Measurements from ENCODE around the gene SLITRK1. TPM values are rescaled to one million over a fixed set of nuclear protein-coding genes. Genes with fewer than 3 reads are reported as not detected.

Gene SLITRK1
- total RNA-seq, 1 donor from 2014 or later = not detected

GRCh38 chr13:83883061-83883523 is 818 bp upstream of the SLITRK1 start:
- intact Hi-C loops (cut with DNase I) = no loop called here
- Histone ChIP-seq H3K9me3 (no peaks in the 10 kb centered on the region), H3K4me3 (no peak overlapping the region), H3K27me3 (ENCODE audit: low read depth) (peaks cover 51% of the 10 kb centered on the region), H3K4me1 (no peaks in the 10 kb centered on the region), H3K27ac (no peak overlapping the region), H3K36me3 (no peaks in the 10 kb centered on the region)
- DNase-seq (no peak), ATAC-seq (no peak)
- TF ChIP-seq CTCF (IDR thresholded peaks at IDR 0.05) = no peak

- no peak for DNase-seq
- ATAC-seq = no peak
- H3K9me3 ChIP-seq = no peaks in the 10 kb centered on the region
- intact Hi-C loops (cut with DNase I) = no loop called here
- TF ChIP-seq CTCF (IDR thresholded peaks at IDR 0.05) = no peak
- H3K4me1 ChIP-seq = no peaks in the 10 kb centered on the region
- H3K27ac ChIP-seq = no peak overlapping the region
- H3K4me3 ChIP-seq = no peak overlapping the region
- H3K27me3 ChIP-seq (ENCODE audit: low read depth) = peaks cover 53% of the 10 kb centered on the region
- no peaks in the 10 kb centered on the region for H3K36me3 ChIP-seq
Measured at GRCh38 chr13:83882606-83882959, 309 bp upstream of the SLITRK1 start.

GRCh38 chr13:83881140-83881684 is 1.1 kb downstream of the SLITRK1 start:
- Histone ChIP-seq H3K4me3 (no peak overlapping the region), H3K36me3 (no peaks in the 10 kb centered on the region), H3K9me3 (no peaks in the 10 kb centered on the region), H3K4me1 (no peaks in the 10 kb centered on the region), H3K27ac (no peak overlapping the region), H3K27me3 (ENCODE audit: low read depth) (peaks cover 53% of the 10 kb centered on the region)
- ATAC-seq (no peak), DNase-seq (no peak)
- no peak for TF ChIP-seq CTCF (IDR thresholded peaks at IDR 0.05)
- intact Hi-C loops (cut with DNase I) = no loop called here

- H3K36me3 ChIP-seq = no peaks in the 10 kb centered on the region
- peaks cover 53% of the 10 kb centered on the region for H3K27me3 ChIP-seq (ENCODE audit: low read depth)
- no peaks in the 10 kb centered on the region for H3K9me3 ChIP-seq
- TF ChIP-seq CTCF (IDR thresholded peaks at IDR 0.05) = no peak
- no peak overlapping the region for H3K4me3 ChIP-seq
- DNase-seq (no peak), ATAC-seq (no peak)
- no peaks in the 10 kb centered on the region for H3K4me1 ChIP-seq
- intact Hi-C loops (cut with DNase I) = no loop called here
- no peak overlapping the region for H3K27ac ChIP-seq
Measured at GRCh38 chr13:83880275-83881139, 1.8 kb downstream of the SLITRK1 start.

GRCh38 chr13:83879431-83880171 is 2.7 kb downstream of the SLITRK1 start:
- Histone ChIP-seq H3K27ac (no peak overlapping the region), H3K9me3 (no peaks in the 10 kb centered on the region), H3K36me3 (no peaks in the 10 kb centered on the region), H3K4me1 (no peaks in the 10 kb centered on the region), H3K27me3 (ENCODE audit: low read depth) (peaks cover 53% of the 10 kb centered on the region), H3K4me3 (no peak overlapping the region)
- DNase-seq (no peak), ATAC-seq (no peak)
- no peak for TF ChIP-seq CTCF (IDR thresholded peaks at IDR 0.05)
- intact Hi-C loops (cut with DNase I) = no loop called here
